CD4-positive, alpha-beta T cell treated with Interleukin-6 for 4 hours (primary cell): ENCODE data around the gene ALDH1L1.
"Not testable (repeated sequence)": the region's sequence is repeated elsewhere in the genome, so short reads cannot be mapped to it uniquely, and the experiment has no call there.

Experiments used
- DNase-seq: peaks from one replicate; pipeline ENCODE4 v3.0.0-alpha.2; 2020; ENCODE audit warnings: mixed read lengths

ALDH1L1 gene

DNA sequence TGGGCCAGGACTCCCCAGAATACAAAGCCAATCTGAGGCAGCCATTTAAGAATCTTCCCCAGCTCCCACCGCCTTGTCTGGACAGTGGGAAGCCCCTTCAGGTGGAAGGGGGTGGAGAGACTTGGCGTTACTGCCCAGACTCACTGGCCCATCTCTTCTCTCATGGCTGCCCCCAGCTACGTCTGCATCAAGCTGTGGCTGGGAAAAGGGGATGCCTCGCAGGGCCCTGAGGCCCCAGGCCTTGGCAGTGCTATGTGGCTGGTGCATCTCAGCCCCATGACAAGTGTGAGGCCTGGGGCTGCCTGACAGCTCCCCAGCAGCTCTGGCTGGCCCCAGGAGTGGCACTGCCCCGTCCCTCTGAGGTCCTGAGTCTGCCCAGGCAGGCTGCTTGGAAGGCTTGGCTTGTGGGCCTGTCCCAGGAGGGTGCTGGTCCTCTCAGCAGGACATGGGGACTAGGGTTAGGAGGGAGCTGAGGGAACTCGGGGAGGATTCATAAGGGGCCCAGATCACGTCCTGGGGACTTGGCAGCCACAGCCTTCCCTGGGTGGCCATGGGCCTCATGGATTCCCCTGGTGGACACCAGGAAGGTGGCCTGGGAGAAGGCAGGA is 76.3 kb downstream of the ALDH1L1 start:
- DNase-seq, result no peak

DNA sequence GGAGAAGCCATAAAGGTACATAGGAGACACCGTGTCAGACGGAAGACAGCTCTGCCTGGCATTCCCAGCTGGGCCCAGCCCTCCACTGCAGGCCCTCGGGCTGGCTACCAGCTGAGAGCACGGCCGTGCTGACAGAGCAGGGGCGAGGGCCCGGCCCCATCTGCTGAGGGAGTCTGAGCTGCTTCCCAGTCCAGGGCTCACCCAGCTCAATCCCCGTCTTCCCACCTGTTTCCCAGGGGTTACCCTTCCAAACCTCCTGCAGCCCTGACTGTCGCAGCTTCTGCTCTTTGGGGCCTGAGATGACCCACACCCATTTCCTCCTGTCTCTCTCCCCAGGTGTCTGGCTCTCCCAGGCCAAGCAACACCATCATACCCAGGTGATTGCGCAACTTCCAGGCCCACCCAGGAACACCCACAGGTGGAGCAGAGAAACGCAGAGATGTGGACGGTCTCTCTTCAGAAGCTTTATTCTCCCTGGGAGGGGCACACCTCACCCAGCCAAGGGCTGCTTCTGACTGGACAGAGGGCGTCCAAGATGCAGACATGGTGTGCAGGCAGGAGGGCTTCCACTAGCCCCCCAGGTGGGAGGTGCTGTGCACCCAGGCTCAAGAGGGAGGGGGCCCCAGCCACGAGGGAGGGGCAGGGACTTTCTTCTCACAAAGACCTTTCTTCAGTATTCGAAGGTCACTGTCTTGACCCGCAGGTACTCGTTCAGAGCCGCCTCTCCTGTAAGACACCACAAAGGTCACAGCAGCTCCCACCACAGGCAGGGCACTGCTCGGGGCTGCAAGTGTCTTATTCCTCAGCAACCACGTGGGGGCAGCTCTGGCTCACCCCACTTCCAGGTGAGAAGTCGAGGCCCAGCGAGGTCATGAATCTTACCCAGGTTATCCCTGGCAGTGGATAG is 77.0 kb downstream of the ALDH1L1 start:
- no peak for DNase-seq

DNA sequence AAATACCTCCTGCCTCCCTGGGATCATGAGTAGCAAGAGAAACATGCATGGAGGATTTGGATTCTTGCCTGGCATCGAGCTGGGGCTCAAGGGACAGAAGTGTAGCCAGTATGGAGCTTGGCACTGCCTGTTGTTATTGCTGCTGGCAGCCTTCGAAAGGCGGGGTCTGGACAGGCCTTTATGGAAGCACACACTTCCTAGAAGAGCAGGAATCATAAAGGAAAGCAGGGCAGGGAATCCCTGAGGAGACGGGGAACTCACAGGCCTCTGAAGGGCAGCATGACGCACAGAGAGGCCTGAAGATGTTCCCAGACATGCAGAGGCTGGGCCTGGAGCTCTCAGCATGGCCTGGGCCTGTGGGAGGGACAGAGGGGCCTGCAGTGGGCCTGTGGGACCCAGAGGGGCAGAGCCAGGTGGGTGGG is 77.8 kb downstream of the ALDH1L1 start:
- no peak for DNase-seq

DNA sequence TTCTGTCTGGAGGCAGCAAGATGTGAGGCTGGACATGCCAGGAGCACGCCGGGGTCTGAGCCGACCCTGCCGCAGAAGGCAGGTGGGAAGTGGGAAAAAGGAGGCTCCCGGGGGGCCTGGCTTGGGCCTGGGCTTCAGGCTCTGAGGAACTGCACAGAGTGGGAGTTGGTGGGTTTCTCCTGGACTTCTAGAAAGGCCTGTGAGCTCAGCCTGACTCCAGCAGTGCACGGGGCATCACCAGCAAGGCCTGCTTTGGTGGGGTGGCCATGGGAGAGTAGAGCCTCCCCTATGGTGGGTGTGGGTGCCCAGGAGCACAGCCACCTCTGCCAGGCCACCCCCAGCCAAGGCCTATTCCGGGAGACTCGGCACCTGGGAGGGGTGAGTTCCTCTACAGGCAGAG is 78.4 kb downstream of the ALDH1L1 start:
- no peak for DNase-seq

DNA sequence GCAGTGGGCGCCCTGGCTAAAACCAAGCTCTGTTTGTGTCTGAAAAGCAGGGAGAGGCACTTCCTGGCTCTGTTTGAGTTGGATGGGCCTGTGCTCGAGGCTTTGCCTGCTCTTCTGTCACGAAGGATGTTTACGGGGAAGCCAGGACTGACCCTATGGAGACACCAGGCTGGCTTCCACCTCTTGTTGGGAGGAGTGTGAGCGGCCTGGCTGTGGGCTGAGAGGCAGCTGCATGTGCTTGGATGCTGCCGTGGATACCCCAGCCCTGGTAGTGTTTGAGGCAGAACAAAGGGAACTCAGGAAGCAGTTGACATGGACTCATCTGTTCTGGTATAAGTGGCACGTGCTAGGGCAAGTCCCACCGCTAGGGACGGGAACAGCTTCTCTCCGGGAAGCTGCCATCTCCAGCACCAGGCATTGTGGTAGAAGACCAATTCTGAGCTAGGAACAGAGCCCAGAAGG is 78.8 kb downstream of the ALDH1L1 start:
- no peak for DNase-seq

GRCh38 chr3:126100634-126101301 is 79.6 kb downstream of the ALDH1L1 start:
- DNase-seq, result no peak

- no peak for DNase-seq
Observed at GRCh38 chr3:126100269-126100633, 80.1 kb downstream of the ALDH1L1 start.

- no peak for DNase-seq
Observed at GRCh38 chr3:126098391-126098858, 82.0 kb downstream of the ALDH1L1 start.

GRCh38 chr3:126097801-126098200 is 82.6 kb downstream of the ALDH1L1 start:
- no peak for DNase-seq

DNA sequence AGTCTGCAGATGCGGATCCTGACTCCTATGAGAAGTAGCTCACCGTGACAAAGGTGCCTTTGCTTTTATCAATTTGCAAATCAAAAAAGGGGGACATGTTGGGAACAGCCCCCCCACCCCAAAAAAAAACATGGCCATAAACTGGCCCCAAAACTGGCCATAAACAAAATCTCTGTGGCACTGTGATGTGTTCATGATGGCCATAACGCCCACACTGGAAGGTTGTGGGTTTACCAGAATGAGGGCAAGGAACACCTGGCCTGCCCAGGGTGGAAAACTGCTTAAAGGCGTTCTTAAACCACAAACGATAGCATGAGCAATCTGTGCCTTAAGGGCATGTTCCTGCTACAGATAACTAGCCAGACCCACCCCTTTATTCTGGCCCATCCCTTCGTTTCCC is 84.1 kb downstream of the ALDH1L1 start:
- DNase-seq, result not testable (repeated sequence)

DNA sequence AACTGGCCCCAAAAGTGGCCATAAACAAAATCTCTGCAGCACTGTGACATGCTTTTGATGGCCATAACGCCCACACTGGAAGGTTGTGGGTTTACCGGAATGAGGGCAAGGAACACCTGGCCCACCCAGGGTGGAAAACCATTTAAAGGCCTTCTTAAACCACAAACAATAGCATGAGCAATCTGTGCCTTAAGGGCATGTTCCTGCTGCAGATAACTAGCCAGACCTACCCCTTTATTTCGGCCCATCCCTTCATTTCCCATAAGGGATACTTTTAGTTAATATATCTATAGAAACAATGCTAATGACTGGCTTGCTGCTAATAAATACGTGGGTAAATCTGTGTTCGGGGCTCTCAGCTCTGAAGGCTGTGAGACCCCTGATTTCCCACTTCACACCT is 88.3 kb downstream of the ALDH1L1 start:
- not testable (repeated sequence) for DNase-seq

DNA sequence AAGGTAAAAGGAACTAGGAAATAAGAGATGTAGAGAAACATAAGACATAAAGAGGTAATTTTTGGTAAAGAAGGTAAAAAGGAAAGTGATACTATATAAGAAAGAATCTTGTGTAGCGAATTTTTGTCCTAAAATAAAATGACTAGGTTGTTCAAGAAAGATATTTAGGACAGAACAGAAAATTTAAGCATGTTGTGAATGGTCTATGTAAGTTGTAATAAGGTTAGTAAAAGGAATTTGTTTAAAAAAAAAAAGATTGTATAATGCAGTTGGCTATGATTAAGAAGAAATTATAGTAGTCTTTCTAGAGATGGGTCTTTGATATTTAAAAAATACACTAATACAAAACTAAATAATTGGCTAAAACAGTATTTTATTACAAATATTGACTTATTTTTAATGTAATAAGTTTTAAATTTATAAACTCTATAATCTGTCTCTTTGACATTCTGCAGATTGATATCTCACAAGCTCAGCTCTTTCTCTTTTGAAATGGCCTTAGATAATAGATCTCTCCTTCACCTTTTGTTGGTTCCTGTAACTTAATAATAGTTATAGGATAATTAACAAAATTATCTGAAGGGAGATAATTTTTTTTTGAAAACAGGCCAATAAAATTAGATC is 92.7 kb downstream of the ALDH1L1 start:
- no peak for DNase-seq

- DNase-seq, result no peak
Observed at GRCh38 chr3:126085841-126086240, 94.5 kb downstream of the ALDH1L1 start.

- no peak for DNase-seq
Observed at GRCh38 chr3:126085276-126085675, 95.1 kb downstream of the ALDH1L1 start.

- DNase-seq, result no peak
Observed at GRCh38 chr3:126084768-126085180, 95.6 kb downstream of the ALDH1L1 start.

DNA sequence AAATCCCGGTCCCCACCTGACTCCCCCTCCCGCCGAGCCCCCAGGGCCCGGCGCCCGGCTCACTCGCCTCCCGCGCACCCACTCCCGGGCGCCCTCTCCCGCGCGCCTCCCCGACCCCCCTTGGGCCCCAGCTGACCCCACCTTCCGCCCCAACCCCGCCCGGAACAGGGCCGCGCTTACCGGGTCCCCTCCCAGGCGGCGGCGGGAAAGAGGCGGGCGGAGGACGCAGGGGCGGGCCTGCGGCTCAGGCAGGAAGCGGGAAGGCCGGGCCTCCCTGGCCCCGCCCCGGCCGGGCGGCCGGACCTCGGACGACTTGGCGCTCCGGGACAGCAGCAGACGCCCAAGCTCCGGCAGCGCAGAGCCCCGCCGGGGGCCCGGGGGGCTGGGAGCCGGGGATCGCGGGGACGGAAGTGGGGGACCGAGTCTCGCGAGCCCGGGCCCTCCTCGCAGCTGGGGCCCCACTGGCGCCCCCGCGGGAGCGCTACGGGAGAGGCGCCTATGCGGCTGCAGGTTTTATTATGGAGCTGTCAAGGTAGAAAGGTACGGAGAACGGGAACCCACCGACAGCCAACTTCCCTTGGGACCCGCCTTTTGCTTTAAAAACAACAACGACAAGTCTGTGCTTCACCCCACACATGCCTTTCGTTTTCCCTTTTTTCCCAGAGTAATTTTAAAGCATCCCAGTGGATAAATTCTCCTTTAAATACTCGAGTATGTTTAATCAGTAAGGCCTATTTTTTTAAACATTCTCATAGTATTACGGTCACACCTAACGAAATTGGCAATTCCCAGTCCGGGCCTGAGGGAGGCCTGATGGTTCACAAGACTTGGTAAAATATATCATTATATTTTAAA is 96.2 kb downstream of the ALDH1L1 start, which contains the start of gene SLC41A3:
TSS of gene SLC41A3 (minus strand) at position 212 of the 855 bp plus-strand sequence. CDS start 15,905 bp downstream, outside the sequence.
- DNase-seq, result peak; percentile 89

- DNase-seq, result peak; percentile 56
Observed at GRCh38 chr3:126083511-126083912, 96.9 kb downstream of the ALDH1L1 start.

- DNase-seq, result no peak
Observed at GRCh38 chr3:126083138-126083445, 97.3 kb downstream of the ALDH1L1 start.

- no peak for DNase-seq
Observed at GRCh38 chr3:126082362-126083137, 97.8 kb downstream of the ALDH1L1 start.

GRCh38 chr3:126081618-126082361 is 98.6 kb downstream of the ALDH1L1 start:
- peak; percentile 12 for DNase-seq
